HG02884 (cell line): ENCODE measurements around the gene ZNG1F.
"Not testable (repeated sequence)": the region's sequence is repeated elsewhere in the genome, so short reads cannot be mapped to it uniquely, and the experiment has no call there.

Experiments used
- ATAC-seq: cut with Tn5 transposase; IDR thresholded peaks from one replicate; pipeline ENCODE4 v1.9.1; 2021; ENCODE audit warnings: mild to moderate bottlenecking, moderate library complexity; ENCODE audit not compliant: unreplicated experiment

Gene ZNG1F

DNA sequence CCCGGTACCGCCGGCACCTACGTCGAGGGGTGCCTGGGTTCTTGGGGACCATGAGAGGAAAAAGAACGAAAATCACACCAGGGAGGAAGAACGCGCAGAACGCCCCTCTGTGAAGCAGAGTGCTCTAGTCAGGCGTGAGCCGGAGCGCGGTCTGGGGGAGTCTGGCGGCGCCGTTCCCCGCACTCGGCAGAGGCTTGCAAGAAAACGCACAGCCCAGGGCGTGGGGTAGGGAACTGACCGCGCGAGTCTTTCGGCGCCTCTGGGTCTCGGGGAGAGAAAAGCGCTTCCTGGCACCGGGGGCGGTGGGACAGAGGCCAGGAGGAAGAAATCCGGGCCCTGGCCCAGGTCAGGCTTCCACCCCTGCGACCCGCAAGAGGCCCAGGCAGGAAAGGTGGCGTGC lies 65.3 kb downstream of the ZNG1F start:
- ATAC-seq: not testable (repeated sequence)

DNA sequence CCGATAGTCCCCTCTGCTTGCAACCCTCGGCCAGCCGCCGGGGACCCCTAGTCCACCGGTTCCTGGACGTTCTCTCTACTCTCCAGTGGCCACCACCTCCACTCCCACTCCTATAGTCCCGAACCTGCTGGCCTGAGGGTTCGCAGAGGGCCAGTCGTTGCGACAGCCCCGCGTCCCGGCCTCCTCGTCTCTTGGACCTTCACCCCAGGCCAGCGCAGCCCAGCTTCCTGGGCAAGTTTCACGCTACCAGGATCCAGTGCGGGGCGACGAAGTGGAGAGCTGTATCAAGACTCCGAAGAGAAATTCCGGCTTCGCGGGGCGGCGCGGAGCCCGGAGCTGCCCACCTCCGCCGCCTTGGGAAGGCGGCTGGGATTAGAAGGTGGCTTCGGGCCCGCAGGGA lies 65.7 kb downstream of the ZNG1F start:
- ATAC-seq: not testable (repeated sequence)

DNA sequence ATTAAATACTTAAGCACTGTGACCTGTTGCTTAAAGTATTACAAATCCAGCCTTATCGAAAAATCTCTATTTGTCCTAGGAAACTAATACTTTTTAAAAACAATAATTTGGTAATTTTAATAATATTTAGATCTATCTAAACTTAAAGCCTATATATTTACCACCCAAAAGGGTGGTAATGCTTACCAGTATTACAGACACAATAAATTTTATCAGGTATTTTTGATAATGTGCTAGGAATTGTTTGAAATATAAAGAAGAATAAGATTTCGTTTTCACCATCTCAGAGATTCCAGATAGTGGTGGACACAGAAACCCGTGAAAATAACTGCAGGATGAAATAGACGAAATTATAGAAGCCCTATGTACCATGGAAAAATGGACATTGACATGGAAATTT lies 68.4 kb downstream of the ZNG1F start:
- ATAC-seq: not testable (repeated sequence)

DNA sequence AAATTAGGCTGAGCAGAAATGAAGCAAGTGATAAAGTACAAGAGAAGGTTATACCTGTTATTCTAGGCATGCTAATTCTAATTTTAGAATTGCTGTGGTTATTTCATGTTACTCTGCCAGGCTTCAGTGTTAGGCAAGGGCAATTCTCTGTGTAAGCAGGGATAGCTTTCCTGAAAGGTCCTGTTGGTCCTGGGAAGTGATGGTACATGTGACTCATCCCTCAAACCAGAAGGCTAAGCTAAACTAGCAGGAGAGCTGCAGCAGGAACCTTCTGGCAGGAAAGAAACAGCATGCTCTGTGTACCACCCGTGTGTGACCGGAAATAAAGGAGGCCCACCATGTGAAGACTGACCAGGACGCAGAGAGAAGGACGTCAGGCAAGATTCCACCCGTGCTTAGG lies 69.4 kb downstream of the ZNG1F start:
- ATAC-seq: not testable (repeated sequence)

DNA sequence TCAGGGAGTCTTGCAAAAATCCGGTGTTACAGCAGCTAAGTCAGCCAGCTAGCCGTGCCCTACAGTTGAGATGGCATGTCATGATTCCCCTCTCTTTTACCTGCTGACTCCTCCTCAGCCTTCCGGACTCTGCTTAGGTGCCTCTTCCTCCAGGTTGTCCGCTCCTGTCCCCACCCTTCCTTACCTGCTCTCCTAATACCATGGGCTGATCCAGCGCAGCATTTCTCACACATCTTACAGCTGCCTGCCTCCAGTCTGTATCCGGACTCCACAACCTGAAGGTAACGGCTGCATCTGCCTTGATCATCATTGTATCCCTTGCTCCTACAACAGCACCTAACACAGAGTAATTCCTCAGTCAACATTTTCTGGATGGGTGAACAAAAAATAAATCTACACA lies 69.8 kb downstream of the ZNG1F start:
- not testable (repeated sequence) for ATAC-seq

DNA sequence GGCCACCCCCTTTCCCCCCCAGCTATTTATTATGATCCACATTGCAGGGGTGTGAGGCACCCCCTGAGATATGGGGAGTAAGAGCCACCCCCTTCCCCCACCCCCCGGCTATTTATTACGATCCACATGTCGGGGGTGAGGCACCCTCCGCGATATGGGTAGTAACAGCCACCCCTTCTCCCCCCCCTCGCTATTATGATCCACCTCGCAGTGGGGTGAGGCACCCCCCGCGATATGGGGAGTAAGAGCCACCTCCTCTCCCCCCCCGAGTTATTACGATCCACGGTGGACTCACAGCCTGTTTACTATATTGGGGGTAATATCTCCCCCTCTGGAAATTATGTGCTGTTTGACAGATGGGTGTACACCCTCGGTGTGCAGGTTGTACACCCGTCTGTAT lies 75.8 kb downstream of the ZNG1F start:
- not testable (repeated sequence) for ATAC-seq

DNA sequence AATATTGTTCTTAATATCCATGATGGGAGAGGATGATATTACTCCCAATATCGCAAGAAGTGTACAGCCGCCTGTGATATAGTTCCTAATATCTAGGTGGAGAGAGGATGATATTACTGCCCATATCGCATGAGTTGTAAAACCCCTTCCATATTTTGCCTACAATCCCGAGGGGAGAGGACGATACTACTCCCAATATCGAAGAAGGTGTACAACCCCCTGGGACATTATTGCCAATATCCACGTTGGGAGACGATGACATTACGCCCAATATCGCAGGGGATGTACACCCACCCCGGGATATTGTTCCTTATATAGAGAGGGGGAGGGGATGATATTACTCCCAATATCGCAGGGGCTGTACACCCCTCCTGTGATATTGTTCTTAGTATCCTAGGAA lies 77.7 kb downstream of the ZNG1F start:
- ATAC-seq: not testable (repeated sequence)

DNA sequence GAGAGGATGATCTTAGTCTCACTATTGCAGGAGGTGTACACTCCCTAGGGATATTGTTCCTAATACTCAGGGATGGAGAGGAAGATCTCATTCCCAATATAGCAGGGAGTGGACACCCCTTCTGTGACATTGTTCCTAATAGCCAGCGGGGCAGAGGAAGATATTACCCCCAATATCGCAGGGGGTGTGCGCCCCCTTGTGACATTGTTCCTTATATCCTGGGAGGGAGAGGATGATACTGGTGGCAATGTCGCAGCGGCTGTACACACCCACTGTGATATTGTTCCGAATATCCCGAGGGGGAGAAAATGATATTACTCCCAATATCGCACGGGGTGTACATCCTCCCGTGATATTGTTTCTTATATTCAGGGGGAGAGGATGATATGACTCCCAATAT lies 78.2 kb downstream of the ZNG1F start:
- not testable (repeated sequence) for ATAC-seq

DNA sequence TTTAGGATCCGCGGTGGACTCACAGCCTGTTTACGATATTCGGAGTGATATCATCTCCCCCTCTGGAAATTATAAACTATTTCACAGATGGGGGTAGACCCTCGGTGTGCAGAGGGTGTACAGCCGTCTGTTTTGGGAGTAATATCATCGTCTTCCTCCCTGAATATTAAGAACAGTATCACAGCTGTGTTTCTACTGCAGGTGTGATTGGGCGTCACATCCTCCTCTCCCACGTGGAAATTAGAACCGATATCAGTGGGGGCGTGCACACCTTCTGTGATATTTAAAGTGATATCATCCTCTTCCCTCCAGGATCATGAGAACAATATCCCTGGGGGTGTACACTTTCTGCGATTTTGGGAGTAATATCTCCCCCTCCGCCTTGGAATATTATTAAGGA lies 79.9 kb downstream of the ZNG1F start:
- not testable (repeated sequence) for ATAC-seq

DNA sequence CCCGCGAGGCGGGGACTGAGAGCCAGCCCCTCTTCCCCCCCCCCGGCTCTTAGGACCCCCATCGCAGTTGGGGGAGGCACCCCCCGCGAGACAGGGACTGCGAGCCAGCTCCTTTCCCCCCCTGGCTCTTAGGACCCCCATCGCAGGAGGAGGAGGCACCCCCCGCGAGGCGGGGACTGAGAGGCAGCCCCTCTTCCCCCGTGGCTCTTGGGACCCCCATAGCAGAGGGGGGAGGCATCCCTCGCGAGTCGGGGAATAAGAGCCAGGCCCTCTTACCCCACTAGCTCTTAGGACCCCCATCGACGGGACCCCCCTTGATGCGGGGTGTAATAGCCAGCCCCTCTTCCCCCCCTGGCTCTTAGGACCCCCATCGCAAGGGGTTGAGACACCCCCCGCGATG lies 80.3 kb downstream of the ZNG1F start:
- not testable (repeated sequence) for ATAC-seq

DNA sequence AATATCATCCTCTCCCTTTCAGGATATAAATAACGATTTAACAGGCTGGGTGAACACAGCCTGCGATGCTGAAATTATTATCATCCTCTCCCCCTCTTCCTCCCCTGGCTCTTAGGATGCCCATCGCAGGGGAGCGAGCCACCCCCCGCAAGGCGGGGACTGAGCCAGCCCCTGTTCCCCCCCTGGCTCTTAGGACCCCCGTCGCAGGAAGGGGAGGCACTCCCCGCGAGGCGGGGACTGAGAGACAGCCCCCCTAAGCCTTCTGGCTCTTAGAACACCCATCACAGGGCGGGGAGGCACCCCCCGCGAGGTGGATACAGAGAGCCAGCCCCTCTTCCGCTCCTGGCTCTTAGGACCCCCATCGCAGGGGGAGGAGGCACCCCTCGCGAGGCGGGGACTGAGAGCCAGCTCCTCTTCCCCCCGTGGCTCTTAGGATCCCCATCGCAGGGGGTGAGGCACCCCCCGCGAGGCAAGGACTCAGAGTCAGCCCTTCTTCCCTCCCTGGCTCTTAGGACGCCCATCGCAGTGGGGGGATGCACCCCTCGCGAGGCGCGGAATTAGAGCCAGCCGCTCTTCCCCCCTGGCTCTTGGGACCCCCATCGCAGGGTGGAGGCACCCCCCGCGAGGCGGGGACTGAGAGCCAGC lies 82.5 kb downstream of the ZNG1F start:
- not testable (repeated sequence) for ATAC-seq

DNA sequence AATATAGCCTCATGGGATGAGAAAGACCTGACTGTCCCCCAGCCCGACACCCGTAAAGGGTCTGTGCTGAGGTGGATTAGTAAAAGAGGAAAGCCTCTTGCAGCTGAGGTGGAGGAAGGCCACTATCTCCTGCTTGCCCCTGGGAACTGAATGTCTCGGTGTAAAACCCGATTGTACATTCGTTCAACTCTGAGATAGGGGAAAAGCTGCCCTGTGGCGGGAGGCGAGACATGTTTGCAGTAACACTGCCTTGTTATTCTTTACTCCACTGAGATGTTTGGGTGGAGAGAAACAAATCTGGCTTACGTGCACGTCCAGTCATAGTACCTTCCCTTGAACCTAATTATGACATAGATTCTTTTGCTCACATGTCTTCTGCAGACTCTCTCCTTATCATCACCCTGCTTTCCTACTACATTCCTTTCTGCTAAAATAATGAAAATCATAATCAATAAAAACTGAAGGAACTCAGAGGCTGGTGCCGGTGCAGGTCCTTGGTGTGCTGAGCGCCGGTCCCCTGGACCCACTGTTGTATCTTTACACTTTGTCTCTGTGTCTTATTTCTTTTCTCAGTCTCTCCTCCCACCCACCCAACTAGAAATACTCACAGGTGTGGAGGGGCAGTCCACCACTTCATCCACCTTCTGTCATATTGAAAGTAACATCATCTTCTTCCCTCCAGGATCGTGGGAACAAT lies 83.4 kb downstream of the ZNG1F start:
- not testable (repeated sequence) for ATAC-seq

DNA sequence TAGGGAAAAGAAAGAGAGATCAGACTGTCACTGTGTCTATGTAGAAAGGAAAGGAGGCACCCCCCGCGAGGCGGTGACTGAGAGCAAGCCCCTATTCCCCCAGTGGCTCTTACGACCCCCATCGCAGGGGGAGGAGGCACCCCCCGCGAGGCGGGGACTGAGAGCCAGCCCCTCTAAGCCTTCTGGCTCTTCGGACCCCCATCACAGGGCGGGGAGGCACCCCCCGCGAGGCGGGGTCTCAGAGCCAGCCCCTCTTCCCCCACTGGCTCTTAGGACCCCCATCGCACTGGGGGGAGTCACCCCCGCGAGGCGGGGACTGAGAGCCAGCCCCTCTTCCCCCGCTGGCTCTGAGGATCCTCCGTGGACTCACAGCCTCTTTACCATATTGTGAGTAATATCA lies 84.6 kb downstream of the ZNG1F start:
- not testable (repeated sequence) for ATAC-seq

DNA sequence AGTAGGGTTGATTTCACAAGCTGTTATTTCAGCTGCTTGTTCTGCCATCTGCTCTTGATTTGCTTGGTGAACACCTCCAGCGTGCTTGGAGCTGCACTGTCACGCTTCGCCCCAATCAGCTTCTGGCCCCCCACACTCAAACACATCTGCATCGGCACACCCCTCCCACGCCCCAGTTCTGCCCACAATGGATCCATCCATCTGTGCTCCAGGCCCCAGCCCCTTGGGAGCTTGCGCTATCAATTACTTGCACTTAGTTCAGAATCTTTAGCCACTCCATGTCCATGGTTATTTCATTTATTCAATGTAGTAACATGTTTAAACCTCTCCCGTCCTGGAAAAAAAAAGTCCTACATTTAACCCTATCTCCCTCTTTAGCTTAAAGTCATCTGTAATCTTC lies 88.6 kb downstream of the ZNG1F start:
- not testable (repeated sequence) for ATAC-seq

DNA sequence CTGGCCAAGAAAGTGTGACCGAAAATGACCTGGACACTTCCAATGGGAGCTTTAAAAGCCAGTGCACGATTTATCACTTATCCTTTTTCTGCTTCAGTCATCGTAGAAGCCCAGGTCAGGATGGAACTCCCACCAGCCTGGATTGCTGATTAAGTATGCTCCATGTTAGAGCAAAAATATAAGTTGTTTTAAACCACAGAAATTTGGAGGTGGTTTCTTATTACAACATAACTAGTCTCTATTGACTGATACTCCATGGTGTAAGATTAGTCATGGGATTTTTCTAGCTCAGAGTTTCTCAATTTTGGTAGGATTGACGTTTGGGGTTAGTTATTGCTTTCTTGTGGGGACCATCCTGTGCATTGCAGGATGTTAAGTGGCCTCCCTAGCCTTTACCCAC lies 90.4 kb downstream of the ZNG1F start:
- not testable (repeated sequence) for ATAC-seq

DNA sequence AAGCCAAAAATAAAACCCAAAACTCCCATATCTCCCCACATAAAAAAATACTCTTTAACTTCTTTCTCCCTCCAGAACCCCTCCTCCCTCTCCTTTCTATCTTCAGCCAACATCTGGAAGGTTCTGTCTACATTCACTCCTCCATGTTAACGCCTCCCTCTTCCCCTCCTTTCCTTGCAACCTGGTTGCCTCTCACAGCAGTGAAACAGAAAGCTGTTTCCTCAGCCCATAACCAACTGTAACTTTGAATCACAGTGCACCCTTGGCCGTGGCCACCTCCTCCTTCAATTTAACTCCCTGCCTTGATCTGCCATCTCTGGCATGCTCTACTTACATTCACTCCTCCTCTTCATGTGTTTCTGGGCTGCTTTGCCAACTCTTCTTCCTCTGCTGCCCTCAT lies 94.1 kb downstream of the ZNG1F start:
- not testable (repeated sequence) for ATAC-seq

DNA sequence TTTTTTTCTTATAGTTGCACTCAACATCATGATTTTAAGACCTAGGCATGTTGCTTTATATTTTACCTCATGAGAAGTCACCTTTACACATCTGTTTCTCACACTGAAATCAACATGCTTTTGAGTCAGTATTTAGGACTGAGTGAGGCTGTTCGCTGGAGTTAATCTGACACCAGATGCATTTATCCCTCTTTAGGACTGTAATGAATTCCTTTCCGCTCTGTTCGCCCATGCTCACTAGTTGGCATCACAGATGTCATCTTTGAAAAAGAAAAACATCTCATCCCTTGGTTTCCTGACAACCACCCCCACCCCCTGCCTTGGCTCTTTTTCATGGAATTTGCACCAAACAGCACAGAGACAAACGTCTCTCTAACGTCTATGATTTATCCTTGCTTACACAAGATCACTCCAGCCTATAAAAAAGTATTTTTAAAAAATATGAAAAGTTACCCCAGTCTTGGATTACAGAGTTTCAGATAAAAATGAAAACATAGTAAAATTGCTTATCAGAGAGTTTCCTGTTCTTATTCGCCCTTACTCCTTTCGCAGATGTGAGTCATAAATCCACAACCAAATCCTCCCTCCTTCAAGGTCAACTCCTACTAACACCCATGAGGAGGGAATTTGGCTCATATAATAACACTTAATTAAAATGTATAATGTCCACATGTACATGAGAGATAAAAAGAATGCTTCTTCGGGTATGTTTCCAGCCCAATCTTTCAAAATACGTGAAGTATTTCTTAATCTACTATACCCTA lies 94.9 kb downstream of the ZNG1F start:
- ATAC-seq: not testable (repeated sequence)

DNA sequence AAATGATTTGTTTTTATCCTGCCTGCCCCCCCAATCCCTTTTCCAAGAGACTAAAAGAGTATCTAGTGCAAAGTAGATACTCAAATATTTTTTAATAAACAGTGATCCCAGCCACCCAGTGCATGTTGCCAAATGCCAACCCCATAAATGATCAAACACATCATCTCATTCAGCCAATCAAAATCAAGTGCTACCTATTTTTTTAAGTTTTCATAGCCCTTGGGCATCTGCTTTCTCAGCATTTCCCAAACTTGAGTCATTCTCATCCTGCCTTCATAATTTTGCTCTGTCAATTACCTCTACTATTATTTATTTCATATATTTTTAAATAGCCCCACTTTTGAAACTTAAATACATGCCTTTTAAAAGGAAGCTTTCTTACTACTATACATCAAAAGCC lies 98.2 kb downstream of the ZNG1F start:
- ATAC-seq: not testable (repeated sequence)

DNA sequence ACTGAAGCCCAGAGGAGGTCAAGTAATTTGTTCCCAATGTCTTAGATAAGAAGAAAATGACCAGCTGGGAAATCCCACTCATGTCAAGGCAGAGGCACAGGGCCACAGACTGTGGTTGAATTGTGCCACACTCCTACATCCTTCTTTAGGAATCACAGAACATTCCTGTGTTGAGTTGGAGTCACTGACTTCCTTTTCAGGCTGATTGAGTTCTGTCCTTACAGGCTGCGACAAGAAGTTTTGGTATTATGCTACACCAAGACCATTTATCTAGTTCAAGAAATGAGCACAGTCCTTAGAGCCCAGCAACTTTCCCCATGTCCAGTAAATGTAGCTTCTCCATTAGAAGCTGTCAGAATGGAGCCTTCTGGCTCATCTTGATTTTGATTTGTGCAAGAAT lies 98.7 kb downstream of the ZNG1F start:
- ATAC-seq: not testable (repeated sequence)

DNA sequence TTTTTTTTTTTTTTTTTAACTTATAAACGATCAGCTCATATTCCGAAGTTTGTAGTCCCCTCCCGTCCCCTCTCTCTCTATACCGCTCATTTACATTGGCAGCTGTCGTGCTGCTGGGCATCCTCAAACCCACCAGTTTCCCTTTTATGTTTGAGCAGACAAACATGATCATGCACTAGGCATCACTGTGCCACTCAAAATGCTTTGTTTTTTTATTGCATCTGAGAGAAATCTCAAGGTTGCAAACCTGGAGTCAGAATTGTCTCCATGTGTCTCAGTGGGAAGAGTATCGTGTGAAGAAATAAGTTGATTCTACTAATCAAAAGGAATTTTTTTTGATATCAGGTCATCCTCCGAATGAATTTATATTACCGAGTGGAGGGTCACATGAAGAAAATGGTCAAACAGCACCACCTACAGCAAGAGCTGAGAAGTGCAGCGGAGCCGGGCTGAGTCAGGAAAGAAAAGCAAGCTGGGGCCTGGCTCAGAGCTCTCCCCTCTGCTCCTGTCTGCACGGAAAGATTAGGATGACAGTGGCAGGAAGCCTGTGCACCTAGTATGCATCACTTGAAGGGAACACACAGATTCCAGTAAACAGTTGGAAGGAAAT lies 100.6 kb downstream of the ZNG1F start:
- ATAC-seq: peak; percentile 60

DNA sequence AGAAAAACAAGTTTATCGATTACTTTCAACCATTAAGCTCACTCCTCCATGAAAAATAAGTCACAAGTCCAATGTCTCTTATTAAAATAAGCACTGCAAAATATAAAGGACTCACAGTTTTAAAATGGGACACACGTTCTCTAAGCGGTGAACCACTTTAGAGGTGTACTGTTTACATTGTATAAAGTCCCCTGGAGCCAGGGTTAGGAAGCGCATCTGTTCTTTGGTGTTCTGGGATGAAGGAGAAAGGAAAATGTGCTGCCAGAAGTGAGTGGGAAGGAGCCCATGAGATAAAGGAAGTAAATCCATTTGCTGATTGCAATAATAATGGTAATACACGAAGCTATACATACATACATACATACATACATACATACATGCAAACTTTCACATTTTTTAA lies 101.2 kb downstream of the ZNG1F start:
- ATAC-seq: not testable (repeated sequence)
